Activated naive CD4-positive, alpha-beta T cell (primary cell): Measurements from ENCODE around the gene NHLH1.

Source experiments
- DNase-seq, 4 experiments: peaks; one replicate each; lab custom pipeline; 2025; lab: John Stamatoyannopoulos, UW

NHLH1 gene

GRCh38 chr1:160359559-160360226 lies 7.2 kb upstream of the NHLH1 start:
- DNase-seq: no peak

- DNase-seq: no peak
These were observed 6.6 kb upstream of the NHLH1 start for GRCh38 chr1:160360227-160360695.

GRCh38 chr1:160361199-160361598 lies 5.7 kb upstream of the NHLH1 start:
- no peak for DNase-seq

- no peak for DNase-seq
These were observed 5.1 kb upstream of the NHLH1 start for GRCh38 chr1:160361814-160362167.

GRCh38 chr1:160362168-160362957 lies 4.5 kb upstream of the NHLH1 start:
- no peak for DNase-seq

GRCh38 chr1:160363010-160363409 lies 3.9 kb upstream of the NHLH1 start:
- no peak for DNase-seq

- no peak for DNase-seq
These were observed 2.7 kb upstream of the NHLH1 start for GRCh38 chr1:160363951-160364735.

GRCh38 chr1:160365325-160365724 lies 1.5 kb upstream of the NHLH1 start:
- DNase-seq: no peak

GRCh38 chr1:160367516-160367900 lies 637 bp downstream of the NHLH1 start:
- DNase-seq: no peak

- DNase-seq: no peak
These were observed 1.4 kb downstream of the NHLH1 start for GRCh38 chr1:160367934-160368923.

- DNase-seq: no peak
These were observed 2.2 kb downstream of the NHLH1 start for GRCh38 chr1:160369087-160369486.

- no peak for DNase-seq
These were observed 3.9 kb downstream of the NHLH1 start for GRCh38 chr1:160370561-160371345.

- DNase-seq: no peak
These were observed 4.4 kb downstream of the NHLH1 start for GRCh38 chr1:160371346-160371631.

GRCh38 chr1:160371756-160372155 lies 4.9 kb downstream of the NHLH1 start:
- no peak for DNase-seq

- DNase-seq: no peak
These were observed 6.8 kb downstream of the NHLH1 start for GRCh38 chr1:160373696-160374095.

GRCh38 chr1:160374306-160375110 lies 7.6 kb downstream of the NHLH1 start:
- no peak for DNase-seq

- no peak for DNase-seq
These were observed 9.1 kb downstream of the NHLH1 start for GRCh38 chr1:160375788-160376524.

- DNase-seq: no peak
These were observed 9.8 kb downstream of the NHLH1 start for GRCh38 chr1:160376525-160377131.
